Stimulated activated CD8-positive, alpha-beta memory T cell treated with anti-CD3 and anti-CD28 coated beads, Interleukin-7, amount 100 ng/mL, for 1 hour (primary cell): ENCODE data around the gene BAIAP2L2.
"Not testable (repeated sequence)": the region's sequence is repeated elsewhere in the genome, so short reads cannot be mapped to it uniquely, and the experiment has no call there.

Source experiments
- DNase-seq, 2 donors: peaks; one replicate each; pipeline ENCODE4 v3.0.0-alpha.2; 2020; ENCODE audit warnings: low read depth in 2 of 2

BAIAP2L2 gene

DNA sequence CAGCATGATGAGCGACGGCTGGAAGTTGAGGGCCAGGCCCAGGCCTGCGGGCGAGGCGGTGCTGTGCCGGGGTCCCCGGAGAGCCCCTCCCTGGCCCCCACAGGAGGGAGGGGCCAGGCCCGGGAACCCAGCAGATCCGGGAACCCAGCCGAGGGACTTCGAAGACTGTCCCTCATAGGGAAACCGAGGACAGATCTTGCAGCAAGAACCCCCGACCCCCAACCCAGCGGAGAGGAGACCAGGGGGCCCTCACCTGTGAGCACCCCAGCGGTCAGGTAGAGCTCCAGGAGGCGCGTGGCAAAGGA lies 28.9 kb downstream of the BAIAP2L2 start:
- no peak for DNase-seq

DNA sequence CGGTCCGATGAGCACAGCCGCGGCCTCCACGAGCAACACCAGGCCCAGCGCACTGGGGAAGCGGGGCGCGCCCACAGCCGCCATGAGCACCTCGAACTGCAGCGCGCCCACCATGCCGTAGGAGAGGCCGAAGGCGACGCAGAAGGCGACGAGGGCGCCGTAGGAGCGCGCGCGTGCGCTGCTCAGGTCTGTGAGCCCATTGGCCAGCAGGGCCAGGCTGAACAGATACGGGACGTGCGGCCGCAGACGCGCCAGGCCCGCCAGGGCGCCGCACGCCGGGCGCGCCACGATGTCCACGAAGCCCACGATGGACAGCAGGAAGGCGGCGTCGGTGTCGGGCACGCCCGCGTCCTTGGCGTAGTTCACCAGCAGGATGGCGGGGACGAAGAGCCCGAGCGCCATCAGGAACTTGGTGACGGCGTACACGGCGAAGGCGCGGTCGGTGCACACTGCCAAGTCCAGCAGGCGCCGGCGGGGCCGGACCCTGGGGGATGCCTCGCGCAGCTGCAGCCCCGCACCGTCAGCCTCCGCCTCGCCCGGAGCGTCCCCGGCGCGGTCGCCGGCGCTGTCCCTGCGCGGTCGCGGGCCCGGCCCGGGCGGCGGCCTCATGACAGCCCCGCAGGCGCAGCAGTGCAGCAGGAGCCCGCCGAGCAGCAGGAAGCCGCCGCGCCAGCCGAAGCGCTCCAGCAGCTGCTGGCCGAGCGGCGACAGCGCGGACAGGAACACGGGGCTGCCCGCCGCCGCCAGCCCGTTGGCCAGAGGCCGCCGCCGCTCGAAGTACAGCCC lies 29.4 kb downstream of the BAIAP2L2 start:
- no peak for DNase-seq

DNA sequence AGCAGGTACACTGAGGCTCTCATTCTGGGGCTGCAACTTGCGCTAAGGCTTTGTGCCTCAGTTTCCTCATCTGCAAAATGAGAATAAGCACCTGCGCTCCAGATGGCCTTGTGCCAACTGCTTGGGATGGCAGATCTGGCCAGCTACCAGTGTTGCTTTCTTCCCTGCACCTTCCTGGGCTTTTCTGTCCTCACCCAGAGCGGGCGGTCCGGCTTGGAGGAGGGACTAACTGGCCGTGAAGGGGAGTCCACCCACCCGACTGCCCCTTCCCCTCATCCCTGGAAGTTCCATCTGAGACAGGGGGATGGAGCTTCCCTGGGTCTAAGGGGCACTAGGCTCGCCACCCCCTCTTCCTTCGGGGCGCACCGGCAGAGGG lies 30.0 kb downstream of the BAIAP2L2 start:
- DNase-seq: no peak

DNA sequence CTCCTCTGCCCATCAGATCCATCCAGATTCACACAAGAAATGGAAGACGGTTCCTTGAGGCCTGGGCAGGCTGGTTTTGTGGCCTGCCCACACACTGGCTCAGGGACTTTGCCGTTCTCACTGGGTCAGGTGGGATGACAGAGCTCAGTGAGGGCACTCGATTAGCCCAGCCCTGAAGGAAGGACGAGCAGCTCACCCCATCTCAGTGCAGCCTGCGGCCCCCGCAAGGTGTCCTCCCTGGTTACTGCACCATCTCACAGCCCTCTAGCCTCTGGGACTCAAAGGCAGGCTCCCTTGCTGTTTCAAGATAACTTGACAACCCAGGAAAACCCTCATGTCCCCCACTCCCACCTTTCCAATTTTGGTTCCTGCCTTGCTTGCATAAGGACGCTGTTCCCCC lies 30.7 kb downstream of the BAIAP2L2 start:
- no peak for DNase-seq

DNA sequence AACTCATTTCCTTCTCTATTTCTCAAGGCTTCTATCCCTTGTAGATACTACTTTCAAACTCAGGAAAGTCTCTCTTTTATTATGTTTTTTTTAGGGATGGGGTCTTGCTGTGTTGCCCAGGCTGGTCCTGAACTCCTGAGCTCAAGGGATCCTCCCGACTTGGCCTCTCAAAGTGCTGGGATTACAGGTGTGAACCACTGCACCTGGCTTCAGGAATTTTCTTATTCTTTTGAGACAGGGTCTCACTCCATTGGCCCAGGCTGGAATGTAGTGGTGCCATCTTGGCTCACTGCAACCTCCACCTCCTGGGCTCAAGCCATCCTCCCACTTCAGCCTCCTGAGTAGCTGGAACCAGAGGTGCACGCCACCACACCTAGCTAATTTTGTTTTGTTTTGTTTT lies 31.3 kb downstream of the BAIAP2L2 start:
- not testable (repeated sequence) for DNase-seq

DNA sequence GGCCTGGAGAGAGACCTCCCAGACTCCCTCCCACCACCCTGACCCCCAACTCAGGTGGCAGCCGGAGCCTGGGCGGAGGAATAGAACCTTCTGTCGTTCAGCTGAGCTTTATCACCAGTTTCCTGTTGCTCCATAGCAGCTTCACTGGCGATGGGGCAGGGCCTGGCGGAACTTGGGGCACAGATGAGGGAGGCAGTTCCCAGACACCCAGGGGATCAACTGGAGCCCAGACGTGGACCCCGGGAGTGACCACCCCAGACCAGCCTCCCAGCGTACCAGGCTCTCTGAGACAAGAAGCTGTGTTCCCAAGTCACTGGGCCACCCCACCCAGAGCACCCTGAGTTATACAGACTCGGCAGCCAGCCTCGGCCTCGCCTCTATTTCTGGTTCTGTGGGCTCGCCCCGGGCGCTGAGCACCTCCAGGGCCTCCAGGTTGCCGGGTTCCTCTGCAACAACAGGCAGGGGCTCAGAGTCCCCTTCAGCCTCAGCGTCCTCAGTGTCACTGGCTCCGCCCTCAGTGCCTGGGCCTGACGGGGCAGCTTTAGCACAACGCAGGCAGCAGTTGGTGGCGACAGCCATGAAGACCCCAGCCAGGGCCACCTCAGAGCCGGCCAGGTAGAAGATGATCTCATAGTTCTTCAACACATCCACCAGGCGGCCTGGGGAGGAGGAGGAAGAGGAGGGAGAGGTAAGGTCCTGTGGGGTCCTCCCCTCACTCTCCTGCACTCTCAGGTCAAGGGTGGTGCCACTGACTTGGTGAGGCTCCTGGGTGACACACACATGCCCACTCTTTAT lies 32.2 kb downstream of the BAIAP2L2 start:
- DNase-seq: no peak

DNA sequence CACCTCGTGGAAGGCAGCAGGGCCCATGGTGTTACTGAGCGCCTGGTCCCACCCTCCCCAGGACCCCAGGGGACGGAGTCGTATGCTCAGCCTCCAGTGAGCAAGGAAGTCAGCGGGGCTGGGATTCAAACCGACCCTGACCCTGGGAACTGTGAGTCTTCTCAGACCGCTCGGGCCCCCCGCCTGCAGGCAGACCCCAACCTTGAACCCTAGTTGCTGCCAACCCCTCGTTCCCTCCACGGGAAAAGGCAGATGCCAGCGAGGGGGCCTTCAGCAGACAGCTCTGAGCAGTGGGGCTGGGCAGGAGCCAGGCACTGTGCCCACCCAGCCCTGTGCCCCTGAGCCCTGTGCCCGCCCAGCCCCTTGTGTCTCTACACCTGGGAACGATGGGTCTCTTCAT lies 32.9 kb downstream of the BAIAP2L2 start:
- DNase-seq: no peak

DNA sequence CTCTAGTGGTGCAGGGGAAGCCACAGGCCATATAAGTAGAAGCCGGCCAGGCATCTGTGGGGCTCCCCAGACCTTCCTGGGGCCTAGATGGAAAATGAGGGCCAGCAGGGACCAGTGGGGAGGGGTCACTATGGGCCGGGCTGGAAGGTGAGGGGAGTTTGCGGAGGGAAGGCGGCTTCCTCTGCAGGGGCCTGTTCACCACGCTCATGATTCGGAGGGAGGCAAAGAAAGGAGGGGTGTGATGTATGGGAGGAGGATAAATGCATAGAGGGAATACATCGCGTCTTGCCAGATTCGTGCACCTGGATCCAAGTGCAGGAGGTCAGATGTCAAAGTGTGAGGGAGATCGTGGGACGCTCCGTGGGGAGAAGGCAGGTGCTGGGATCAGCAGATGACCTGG lies 33.4 kb downstream of the BAIAP2L2 start:
- no peak for DNase-seq

DNA sequence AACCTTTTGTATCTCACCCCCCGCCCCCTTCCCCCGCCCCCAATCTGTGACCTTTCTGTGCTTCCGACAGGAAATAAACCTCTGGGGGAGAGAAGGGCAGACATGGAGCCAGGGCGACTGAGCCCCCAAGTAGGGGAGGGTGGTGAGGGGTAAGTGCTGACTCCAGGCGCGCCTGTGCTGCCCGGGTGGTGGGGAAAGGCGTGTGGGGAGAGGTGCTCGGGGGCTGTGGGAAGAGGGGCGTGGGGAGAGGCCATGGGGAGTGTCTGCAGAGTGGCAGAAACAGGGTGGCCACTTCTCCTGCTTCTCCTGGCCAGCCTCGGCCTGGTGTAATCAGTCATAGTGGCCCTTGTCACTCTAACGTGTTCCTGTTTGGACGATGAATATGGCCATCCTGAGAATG lies 34.5 kb downstream of the BAIAP2L2 start:
- DNase-seq: no peak

DNA sequence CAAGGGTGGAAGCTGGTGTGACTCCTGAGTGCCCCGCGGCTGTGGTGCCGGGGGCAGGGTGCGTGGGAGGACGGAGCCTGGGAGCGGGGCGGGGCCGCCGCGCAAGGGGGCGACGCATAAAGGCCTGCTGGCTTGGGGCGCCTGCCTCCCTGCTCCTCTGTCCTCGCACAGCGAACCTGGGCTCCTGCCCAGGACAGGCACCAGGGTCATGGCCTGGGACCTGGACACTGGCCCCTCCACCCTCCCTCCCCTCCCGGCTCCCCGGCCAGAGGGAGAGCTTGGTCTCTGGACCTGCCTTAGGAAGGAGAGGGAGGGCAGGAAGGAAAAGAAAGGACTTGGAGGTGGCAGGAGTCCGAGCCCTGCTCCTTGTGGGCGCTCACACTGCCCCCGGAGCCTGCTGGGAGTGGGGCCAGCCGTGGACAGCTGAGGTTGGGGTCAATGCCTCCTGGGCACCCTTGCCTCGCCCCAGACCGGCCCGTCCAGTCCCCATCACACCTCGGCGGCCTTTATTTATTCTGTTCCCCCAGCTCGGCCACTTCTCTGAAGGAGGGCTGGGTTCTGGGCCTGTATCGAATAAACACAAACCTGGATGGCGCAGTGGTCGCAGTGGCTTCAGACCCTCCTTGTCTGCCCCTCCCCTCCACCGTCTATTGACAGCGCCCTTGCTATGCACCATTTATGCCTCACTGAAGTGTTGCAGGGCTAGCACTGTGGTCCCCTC lies 35.2 kb downstream of the BAIAP2L2 start:
- no peak for DNase-seq

DNA sequence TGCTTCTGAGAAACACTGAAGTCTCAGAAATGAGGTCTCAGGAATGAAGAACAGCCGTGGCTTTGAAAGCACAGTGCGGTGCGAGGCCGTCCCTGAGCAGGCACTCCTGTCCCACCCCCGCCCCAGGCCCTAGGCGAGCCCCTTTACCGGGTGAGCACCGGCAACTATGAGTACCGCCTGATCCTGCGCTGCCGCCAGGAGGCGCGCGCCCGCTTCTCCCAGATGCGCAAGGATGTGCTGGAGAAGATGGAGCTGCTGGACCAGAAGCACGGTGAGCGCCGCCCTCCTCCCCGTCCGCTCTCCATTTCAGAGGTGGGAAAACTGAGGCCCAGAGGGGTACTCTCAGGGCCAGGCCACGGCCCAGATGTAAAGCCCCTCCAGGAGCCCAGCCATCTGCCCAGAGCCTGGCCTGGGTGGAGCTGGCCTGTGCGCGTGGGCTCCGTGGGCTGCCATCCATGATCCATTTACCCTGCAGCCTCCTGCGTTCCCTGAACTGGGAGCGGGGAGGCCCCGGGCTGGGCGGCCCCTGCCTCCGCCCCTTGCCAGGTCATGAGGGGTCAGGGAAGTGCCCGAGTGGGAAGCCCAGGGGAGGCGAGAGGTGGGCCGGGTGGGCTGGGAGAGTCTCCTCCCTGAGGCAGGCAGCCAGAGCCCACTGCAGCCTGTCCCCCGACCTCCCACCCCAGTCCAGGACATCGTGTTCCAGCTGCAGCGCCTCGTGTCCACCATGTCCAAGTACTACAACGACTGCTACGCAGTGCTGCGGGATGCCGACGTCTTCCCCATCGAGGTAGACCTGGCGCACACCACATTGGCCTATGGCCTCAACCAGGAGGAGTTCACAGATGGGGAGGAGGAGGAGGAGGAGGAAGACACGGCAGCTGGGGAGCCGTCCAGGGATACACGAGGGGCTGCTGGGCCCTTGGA lies 36.0 kb downstream of the BAIAP2L2 start:
- DNase-seq: no peak

DNA sequence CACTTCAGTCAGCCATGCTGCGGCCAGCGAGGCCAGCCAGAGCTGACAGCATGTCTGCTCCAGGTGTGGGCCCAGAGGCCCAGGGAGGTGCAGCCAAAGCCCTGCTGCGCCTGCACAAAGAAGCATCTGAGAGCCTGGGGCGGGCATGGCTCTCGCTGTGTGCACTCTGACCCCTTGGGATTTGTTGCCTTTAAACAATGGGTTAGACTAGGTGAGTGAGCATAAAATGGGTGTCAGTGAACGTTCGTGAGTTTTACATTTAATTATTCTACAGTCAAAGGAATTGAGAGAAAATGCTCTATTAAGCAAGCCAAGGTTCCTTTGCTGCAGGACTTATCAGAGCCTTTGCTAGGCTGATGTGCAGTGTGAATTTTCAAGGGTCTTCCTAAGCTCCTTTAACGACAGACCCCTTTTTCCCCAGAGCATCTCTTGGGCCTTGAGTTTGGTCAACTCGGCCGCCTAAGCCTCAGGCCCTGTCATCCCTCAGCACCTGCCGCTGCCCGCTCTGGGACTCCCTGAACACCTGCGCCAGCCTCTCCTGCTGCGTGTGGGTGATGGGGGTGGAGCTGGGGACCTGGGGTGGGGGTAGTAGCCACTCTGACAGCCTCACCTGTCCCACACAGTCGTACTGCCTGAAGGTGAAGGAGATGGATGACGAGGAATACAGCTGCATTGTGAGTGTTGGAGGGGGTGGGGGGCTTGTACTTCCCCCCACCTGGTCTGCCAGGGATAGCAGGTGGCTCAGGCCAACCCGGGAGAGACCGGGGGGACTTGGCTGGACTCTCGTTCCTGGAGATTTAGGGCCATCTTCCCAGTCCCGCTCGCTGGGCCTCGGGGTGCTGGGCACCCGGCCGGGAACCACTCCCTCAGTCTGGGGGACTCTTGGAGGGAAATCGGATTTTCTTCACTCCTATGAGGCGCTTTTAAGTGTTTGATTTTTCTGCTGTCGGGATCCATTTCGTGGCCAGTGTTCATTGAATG lies 37.0 kb downstream of the BAIAP2L2 start:
- DNase-seq: no peak

DNA sequence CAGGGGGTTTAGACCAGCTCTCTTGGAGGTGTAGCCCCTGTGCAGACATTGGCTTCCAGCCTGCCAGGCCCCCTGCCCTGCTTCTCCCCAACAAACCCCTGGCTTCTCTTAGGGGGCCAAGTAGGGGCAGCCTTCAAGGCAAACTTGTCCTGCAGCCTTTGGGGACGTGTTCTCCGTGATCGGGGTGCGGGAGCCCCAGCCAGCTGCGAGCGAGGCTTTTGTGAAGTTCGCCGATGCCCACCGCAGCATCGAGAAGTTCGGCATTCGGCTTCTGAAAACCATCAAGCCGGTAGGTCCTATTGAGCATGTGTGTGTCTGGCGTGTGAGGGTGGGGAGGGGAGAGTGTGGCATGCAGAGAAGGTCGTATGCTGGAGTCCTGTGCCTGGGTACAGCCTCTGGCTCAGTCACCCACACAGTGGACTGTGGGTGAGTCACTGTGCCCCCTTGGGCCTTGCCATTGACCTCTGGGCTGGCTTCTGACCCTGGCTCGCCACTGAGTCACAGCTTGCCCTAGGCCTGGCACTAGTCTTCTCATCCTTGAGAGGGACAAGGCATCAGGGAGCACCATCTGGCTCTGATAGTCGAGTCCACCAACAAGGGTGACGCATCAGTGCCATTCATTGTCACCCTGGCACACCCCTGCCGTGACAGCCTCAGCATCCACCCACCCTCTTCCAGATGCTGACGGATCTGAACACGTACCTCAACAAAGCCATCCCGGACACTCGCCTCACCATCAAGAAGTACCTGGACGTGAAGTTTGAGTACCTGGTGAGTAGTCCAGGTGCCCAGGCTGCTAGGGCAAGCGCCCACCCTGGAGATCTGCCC lies 37.9 kb downstream of the BAIAP2L2 start:
- DNase-seq: no peak

DNA sequence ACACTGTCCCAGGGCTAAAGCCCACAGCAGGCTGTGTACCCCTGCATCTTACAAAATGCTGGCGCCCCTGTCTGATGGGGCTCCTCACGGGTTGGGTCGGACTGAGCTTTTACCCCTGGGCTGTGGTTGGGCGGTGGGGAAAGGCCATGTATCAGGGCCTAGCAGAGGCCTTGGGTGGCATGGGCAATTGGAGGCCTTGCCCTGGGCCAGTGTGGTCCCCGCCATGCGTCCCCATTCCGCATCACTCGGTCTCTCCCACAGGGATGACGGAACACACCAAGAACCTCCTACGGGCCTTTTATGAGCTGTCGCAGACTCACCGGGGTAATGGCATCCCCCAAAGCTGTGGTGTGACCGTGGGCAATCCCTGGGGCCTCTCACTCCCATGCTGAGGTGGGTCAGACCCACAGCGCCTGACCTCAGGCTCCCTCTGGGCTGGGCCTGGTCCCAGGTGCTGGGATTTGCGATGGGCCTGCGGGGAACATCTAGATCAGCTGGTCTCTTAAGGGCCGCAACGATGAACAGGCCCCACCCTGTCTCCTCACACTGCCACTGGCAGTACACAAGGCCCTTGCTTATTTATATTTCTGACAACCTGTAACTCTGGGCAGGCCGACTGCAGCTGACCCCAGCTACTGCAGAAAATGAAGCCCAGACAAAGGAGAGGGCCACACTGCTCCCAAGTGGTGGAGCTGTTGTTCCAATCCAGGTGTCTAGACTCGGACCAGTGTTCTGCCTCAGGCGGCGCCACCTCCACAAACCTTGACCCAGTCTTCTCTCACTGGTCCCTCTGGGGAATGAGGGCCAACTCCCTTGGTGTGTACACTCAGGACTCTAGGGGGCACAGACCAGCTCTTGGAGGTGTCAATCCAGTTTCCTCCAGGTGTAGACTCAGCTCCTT lies 38.8 kb downstream of the BAIAP2L2 start:
- DNase-seq: no peak

DNA sequence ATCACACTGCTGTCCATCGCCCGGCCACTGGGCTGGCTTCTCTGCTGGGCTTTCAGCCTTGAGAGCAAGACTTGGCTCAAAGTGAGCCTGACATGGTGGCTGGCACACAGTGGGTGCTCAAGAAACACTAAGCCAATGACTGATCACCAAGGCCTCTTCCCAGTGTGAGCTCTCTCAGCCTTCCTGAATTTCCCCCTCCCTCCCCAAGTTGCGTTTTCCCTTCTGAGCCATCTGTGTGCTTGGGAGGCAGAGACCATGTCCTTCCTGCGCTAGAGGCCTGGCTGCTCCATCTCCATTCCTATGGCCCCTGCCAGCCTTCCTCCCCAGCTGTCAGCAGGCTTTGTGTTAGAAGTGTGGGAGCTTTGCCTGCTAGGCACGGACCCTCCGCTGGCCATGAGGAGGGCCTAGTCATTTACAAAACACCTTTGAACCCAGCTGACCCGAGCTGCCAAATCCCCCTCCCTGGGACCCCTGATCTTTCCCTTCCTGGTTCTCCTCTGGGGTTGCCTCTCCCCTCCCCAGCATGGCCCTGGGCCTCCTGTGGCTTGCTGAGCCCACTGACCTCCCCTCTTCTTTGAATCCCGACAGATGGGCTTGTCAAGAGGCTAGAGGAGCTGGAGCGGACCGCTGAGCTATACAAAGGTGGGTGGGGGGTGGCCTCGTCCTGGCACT lies 40.1 kb downstream of the BAIAP2L2 start:
- no peak for DNase-seq

DNA sequence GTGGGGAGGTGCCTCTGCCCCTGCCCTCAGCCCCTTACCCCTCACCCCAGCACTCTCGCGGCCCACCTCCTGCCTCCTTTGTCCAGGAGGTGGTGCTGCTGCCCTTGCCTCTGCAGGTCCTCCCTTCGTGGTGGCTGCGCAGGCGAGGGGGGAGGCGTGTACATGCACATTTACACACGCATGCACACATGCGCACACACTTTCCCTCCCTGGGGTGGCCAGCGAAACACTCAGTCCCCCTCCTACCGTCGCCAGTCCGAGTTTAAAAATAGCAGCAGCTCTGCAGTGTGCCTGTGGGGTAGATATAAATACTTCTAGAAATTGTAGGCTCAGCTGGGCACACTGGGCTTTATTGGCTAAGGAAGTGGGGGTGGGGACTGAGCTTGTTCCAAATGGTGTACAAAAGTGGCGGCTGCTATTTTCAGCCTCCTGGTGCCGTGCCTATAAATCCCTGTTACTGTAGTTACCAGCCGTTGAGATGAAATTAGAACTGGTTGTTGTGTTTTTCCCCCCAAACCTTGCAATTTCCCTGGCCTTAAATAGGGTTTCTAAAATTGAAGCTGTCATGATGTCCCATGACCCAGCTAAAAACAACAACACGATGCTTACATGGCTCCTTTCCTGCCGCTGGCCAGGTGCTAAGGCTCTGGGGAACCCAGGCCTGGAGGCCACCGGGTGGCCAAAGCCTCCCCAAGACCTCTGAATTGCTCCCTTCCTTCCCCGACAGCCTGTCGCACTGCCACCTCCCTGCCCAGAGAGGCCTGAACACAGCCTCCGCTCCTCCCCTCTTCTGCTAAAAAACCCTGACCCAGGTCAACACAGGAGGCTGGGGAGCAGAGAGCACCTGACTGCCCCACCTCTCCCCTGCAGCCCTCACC lies 40.9 kb downstream of the BAIAP2L2 start:
- no peak for DNase-seq
